ENCODE measurements around the gene TMED4.

The TMED4 gene

GRCh38 chr7:44540592-44541027 is 41.4 kb downstream of the TMED4 start:
- no peak for DNase-seq (ENCODE audit: low read depth)

- no peak for DNase-seq (ENCODE audit: low read depth)
These were observed 42.1 kb downstream of the TMED4 start for GRCh38 chr7:44539669-44540506.

GRCh38 chr7:44538798-44539668 is 43.0 kb downstream of the TMED4 start:
- DNase-seq (ENCODE audit: low read depth): no peak

- no peak for DNase-seq (ENCODE audit: low read depth)
These were observed 43.8 kb downstream of the TMED4 start for GRCh38 chr7:44538093-44538797.

GRCh38 chr7:44537442-44537841 is 44.6 kb downstream of the TMED4 start:
- DNase-seq (ENCODE audit: low read depth): no peak

- no peak for DNase-seq (ENCODE audit: low read depth)
These were observed 45.9 kb downstream of the TMED4 start for GRCh38 chr7:44536090-44536489.

GRCh38 chr7:44535348-44536064 is 46.5 kb downstream of the TMED4 start:
- DNase-seq (ENCODE audit: low read depth): no peak

- peak; percentile 9 for DNase-seq (ENCODE audit: low read depth)
These were observed 47.5 kb downstream of the TMED4 start for GRCh38 chr7:44534501-44534900.

GRCh38 chr7:44534087-44534486 is 47.9 kb downstream of the TMED4 start:
- no peak for DNase-seq (ENCODE audit: low read depth)

GRCh38 chr7:44533301-44534055 is 48.6 kb downstream of the TMED4 start:
- no peak for DNase-seq (ENCODE audit: low read depth)

GRCh38 chr7:44531421-44532380 is 50.3 kb downstream of the TMED4 start:
- DNase-seq (ENCODE audit: low read depth): no peak

- DNase-seq (ENCODE audit: low read depth): no peak
These were observed 51.0 kb downstream of the TMED4 start for GRCh38 chr7:44530990-44531389.
